Mucosa of descending colon (tissue), 3 donors: ENCODE results near the gene WASL. TPM values are rescaled to one million over a fixed set of nuclear protein-coding genes. Genes with fewer than 3 reads are reported as not detected.

ENCODE experiments used
- ATAC-seq: fragments of 200-7000 bp; cut with Tn5 transposase; one replicate; pipeline ENCODE4 v1.9.1; 2020; ENCODE audit warnings: mild to moderate bottlenecking, moderate library complexity
- DNase-seq, 3 donors: peaks; one replicate each; pipeline ENCODE4 v3.0.0-alpha.2; 2020
- H3K36me3 ChIP-seq: fragments of 200-600 bp; one replicate; pipeline ENCODE4 v1.8.0; 2021; ENCODE audit warnings: low read depth, mild to moderate bottlenecking
- H3K4me1 ChIP-seq: fragments of 200-600 bp; one replicate; pipeline ENCODE4 v1.8.0; 2021; ENCODE audit warnings: low read depth, mild to moderate bottlenecking
- H3K4me3 ChIP-seq: fragments of 200-600 bp; one replicate; pipeline ENCODE4 v1.8.0; 2021; ENCODE audit warnings: mild to moderate bottlenecking
- H3K9me3 ChIP-seq: fragments of 200-600 bp; one replicate; pipeline ENCODE4 v1.8.0; 2021; ENCODE audit warnings: mild to moderate bottlenecking
- CTCF ChIP-seq: fragments of 200-600 bp; IDR thresholded peaks from one replicate; pipeline ENCODE4 v1.8.0; 2022; ENCODE audit warnings: antibody characterized with exemption, mild to moderate bottlenecking
- intact Hi-C, 2 donors: fragments of 100-400 bp; cut with DNase I in 1 of 2; cut with micrococcal nuclease in 1 of 2; formaldehyde crosslinking; loops; one replicate each; pipeline versions ENCODE4 v1.11.0 to v1.11.1; 2022; cut with DNase I, micrococcal nuclease
- total RNA-seq, 3 donors: library from RNA; stranded (reverse); fragmentation: NEBNext Ultra II Directional in 2 of 3; extraction: Animal tissue kit (Norgen Biotek cat#: 25700) in 2 of 3; gene quantifications; one replicate each; pipeline versions ENCODE4 v1.2.1 to v1.2.4, GENCODE V29; 2021 to 2023
- donor health status: DM: no; HTN: no; CAD: no; lungs with moderate emphysema.
- donor health status: DM: no; HTN: no; CAD: no.
- donor health status: DM: no; HTN: yes; CAD: no.

Gene WASL
- total RNA-seq, 3 donors from 2014 or later, result 72.4 to 117 (median 90.1) TPM

DNA sequence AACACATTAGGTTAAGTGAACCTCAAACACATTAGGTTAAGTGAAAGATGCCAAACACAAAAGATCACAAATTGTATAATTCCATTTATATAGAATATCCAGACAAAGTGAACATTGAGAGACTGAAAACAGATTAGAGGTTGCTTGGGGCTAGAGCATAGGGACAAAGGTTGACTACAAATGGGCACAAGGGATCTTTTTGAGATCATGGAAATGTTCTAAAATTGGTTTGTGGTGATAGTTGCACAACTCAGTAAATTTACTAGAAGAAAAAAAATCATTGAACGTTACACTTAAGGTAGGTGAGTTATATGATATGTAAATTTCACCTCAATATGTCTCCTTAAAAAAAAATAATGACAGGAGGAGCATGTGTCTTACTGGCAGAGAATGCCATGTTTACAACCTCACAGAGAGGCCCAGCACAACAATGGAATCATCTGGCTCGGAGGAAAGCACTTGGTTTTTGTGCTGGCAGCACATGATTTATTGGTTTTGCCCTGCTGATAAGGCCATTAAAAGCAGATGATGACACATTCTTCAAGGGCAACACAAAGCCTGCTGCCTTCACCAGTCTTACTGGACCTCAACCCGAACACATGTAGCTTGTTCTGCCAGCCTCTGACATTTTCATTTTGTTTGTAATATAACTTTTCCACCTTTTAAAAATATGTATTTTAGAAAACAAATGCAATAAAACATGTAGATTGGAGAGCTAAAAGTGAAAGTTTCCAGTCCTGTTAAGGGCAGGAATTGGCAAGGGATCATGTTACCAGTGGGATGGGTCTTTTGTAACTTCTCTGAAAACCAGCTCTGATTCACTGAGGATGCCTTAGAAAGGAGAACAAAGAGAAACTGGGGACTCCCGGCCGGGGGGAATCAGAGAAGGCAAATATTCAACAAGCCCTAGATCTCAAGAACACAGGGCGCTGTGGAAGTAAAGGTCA, 105.0 kb downstream of the WASL start:
- H3K4me3 ChIP-seq, result no peak overlapping the region
- no peaks in the 10 kb centered on the region for H3K36me3 ChIP-seq
- ATAC-seq, result peak; percentile 52
- no peak for TF ChIP-seq CTCF
- no peaks in the 10 kb centered on the region for H3K9me3 ChIP-seq
- H3K4me1 ChIP-seq, result no peaks in the 10 kb centered on the region
- intact Hi-C loops, result no loop called here
- no peak for DNase-seq

DNA sequence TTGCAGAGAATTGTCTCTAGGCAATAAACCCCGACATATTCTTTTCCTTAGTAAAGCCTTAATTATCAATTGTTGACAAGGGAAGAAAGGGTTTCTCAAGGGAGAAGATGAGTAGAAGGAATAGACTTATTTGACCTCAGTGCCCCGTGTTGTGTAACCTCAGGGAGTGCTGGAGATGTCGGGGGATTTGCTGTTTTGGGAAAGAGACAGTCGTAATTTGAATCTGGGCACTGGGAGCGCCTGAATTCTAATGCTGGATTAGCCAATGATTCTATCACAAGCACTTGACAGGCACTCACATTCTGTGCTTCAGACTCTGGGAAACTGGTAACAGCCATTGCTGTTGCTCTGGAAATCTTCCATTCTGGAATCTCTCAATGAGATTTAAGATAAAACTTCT, 106.9 kb downstream of the WASL start:
- TF ChIP-seq CTCF, result no peak
- Histone ChIP-seq H3K9me3 (no peaks in the 10 kb centered on the region), H3K4me1 (no peaks in the 10 kb centered on the region), H3K36me3 (no peaks in the 10 kb centered on the region), H3K4me3 (no peak overlapping the region)
- ATAC-seq (no peak), DNase-seq (no peak)
- intact Hi-C loops, result no loop called here

DNA sequence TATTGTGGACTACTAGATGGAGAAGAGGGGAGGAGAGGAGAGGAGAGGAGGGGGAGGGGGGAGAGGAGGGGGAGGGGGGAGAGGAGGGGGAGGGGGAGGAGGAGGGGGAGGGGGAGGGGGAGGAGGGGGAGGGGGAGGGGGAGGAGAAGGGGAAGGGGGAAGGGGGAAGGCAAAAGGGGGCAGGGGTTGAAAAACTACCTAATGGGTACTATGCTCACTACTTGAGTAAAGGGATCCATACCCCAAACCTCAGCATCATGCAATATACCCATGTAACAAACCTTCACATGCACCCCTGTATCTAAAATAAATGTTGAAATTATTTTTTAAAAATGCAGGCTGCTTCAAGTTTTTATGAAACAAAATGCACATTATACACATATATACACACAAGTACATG, 108.2 kb downstream of the WASL start:
- intact Hi-C loops, result no loop called here
- TF ChIP-seq CTCF, result no peak
- no peak overlapping the region for H3K4me3 ChIP-seq
- no peaks in the 10 kb centered on the region for H3K36me3 ChIP-seq
- no peaks in the 10 kb centered on the region for H3K9me3 ChIP-seq
- no peak for DNase-seq
- no peaks in the 10 kb centered on the region for H3K4me1 ChIP-seq
- no peak for ATAC-seq

DNA sequence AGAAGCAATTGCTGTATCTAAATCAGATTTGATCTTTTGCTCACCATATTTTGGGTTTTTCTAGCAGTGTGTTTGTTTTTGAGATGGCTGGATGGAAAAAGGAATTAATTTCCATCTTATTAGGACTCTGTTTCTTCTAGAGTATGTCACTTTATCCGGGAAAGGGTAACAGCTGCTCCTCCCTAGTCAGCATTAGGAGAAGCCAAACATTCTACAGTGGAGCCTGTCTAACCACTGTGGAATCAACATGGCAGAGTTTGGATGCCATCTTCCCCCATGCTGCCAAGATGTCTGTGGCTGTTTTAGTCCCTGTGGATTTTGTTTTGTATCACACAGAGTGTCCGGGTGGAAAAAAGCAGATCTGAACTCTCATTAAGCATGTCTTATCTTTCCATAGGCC, 109.2 kb downstream of the WASL start:
- DNase-seq (no peak), ATAC-seq (no peak)
- Histone ChIP-seq H3K4me1 (no peaks in the 10 kb centered on the region), H3K36me3 (no peaks in the 10 kb centered on the region), H3K4me3 (no peak overlapping the region), H3K9me3 (no peaks in the 10 kb centered on the region)
- no peak for TF ChIP-seq CTCF
- intact Hi-C loops, result no loop called here

DNA sequence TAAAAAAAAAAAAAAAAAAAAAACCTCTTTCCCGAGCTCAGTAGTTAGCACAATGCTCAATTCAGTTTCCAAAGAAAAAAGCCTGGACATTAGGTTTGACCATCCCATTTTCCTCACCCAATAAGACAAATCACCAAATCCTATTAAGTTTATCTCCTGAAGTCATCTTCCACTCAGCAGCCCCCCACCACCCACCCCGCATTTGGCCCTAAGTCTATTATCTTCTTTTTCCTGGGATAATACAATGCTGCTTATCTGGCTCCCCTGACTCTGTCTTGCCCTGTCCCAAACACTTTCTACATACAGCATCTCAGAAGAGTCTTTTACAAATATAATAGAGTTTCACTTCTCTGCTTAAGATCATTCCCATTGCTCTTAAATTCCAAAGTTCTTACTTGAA, 110.9 kb downstream of the WASL start:
- Histone ChIP-seq H3K4me3 (no peak overlapping the region), H3K9me3 (no peaks in the 10 kb centered on the region), H3K4me1 (no peaks in the 10 kb centered on the region), H3K36me3 (no peaks in the 10 kb centered on the region)
- intact Hi-C loops, result no loop called here
- no peak for DNase-seq
- no peak for TF ChIP-seq CTCF
- ATAC-seq, result no peak
